ENCODE measurements around the gene DNAAF1. TPM values are rescaled to one million over a fixed set of nuclear protein-coding genes. Genes with fewer than 3 reads are reported as not detected.

Gene DNAAF1
- total and polyA plus RNA-seq, 2 of the 8 experiments (the other 6 are each of a cell fraction or from before 2014, with no cell fraction given) = 0.09 to 0.15 TPM

DNA sequence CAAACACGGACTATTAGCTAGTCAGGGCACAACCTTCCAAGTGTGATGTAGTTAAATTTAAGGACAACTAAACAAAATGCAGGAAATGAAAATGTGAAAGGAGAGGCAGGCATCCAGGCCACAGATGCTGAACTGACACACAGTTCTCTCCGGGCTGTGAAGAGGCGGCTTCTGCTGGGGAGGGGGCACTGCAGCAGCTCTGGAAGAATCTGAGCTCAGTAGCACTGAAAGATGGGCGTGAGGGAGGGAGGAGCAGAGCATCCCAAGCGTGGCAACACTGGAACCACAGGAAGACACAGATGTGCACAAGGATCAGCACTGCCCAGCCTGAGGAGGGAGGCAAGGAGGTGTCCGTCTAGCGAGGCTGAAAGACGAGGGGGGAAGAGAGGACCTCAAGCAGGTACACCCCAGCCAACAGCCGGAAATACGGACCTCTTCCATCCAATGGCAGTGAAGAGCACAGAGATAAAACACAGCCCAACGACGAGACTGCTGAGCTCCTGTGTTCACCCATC, 39.8 kb upstream of the DNAAF1 start:
- H3K18ac ChIP-seq (ENCODE audit: extremely low read depth, low read length) = no peak overlapping the region
- no peak overlapping the region; a peak in 1 of 7 replicates for H3K9ac ChIP-seq (replicated peaks in 1 of 4; ENCODE audit: extremely low read depth in 1 of 4, low read depth in 3 of 4, low read length in 3 of 4)
- H2BK12ac ChIP-seq (ENCODE audit: low read depth, low read length) = no peak overlapping the region
- no peak overlapping the region for H2AK5ac ChIP-seq (ENCODE audit: low read depth, low read length)
- no peak overlapping the region for H4K5ac ChIP-seq (ENCODE audit: insufficient read length, low read depth, low read length)
- no peak overlapping the region for H3K14ac ChIP-seq (ENCODE audit: insufficient read length)
- no peak overlapping the region for H4K91ac ChIP-seq (replicated peaks; ENCODE audit: insufficient read length, low read length)
- CTCF ChIA-PET (ENCODE audit: partially characterized antibody) = interaction anchor here (0.6 to 5.1 kb wide), 6 partner anchors 19 to 170 kb away, joined by 3 to 27 read pairs (median 4); no protein-coding TSS in a partner anchor
- H3K4me1 ChIP-seq (replicated peaks in 1 of 4; ENCODE audit: control insufficient read depth in 3 of 4, insufficient read depth in 4 of 4, low read length in 3 of 4) = no peaks in the 10 kb centered on the region
- H2BK120ac ChIP-seq (replicated peaks; ENCODE audit: low read depth, low read length) = no peak overlapping the region
- no peak for TF ChIP-seq TAF7 (optimal IDR thresholded peaks at IDR 0.05; ENCODE audit: borderline replicate concordance, low read depth, low read length)
- TF ChIP-seq, protein P1, sequence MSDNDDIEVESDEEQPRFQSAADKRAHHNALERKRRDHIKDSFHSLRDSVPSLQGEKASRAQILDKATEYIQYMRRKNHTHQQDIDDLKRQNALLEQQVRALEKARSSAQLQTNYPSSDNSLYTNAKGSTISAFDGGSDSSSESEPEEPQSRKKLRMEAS (IDR thresholded peaks at IDR 0.05) = no peak
- TF ChIP-seq KDM1A (IDR thresholded peaks at IDR 0.05; ENCODE audit: borderline replicate concordance, low read length) = no peak
- peaks cover 8% of the 10 kb centered on the region; the same call in 1 of the 2 replicates for H3K79me1 ChIP-seq (ENCODE audit: low read depth, low read length)
- FAIRE-seq = no peak
- no peak overlapping the region for H2BK20ac ChIP-seq (ENCODE audit: low read length)
- H3K4me2 ChIP-seq (ENCODE audit: insufficient read depth in 1 of 2, low read depth in 2 of 2, low read length in 2 of 2) = no peak overlapping the region
- no peak overlapping the region for H3K27ac ChIP-seq (ENCODE audit: low read depth, low read length)
- peak overlapping the region; percentile 60; the same call in 1 of the 2 replicates for H2BK5ac ChIP-seq (ENCODE audit: low read depth, low read length)
- no peaks in the 10 kb centered on the region for H3K23me2 ChIP-seq (ENCODE audit: low read depth, low read length)
- peaks cover 7 to 88% of the 10 kb centered on the region in 2 experiments for H3K79me2 ChIP-seq (ENCODE audit: control insufficient read depth in 1 of 2, insufficient read depth in 2 of 2, low read length in 2 of 2)
- H3K27me3 ChIP-seq (replicated peaks in 1 of 4; ENCODE audit: control insufficient read depth in 3 of 4, extremely low read depth in 1 of 4, insufficient read depth in 3 of 4, low read length in 3 of 4) = peaks cover 0 to 1% (median 0%) of the 10 kb centered on the region in 4 experiments; a peak in 1 of 7 replicates
- H4K20me1 ChIP-seq (replicated peaks in 1 of 2; ENCODE audit: control insufficient read depth in 1 of 2, insufficient read depth in 2 of 2, low read length in 2 of 2) = peaks cover 15 to 20% of the 10 kb centered on the region in 2 experiments
- H2AFZ ChIP-seq (ENCODE audit: low read length) = no peak overlapping the region
- WGBS, 2 experiments (ENCODE audit: extremely low coverage in 1 of 2, insufficient coverage in 1 of 2, insufficient read length in 1 of 2, insufficient replicate concordance in 2 of 2, low coverage in 1 of 2, low lambda C conversion rate in 2 of 2, missing lambda C conversion rate in 1 of 2) = 85% methylated on average over 12 of the region's 12 CpGs; no CpG with 5 or more reads in 1 of the 2 experiments
- POLR2A ChIA-PET (ENCODE audit: partially characterized antibody) = interaction anchor here (0.8 to 3.4 kb wide), 2 partner anchors 12 to 83 kb away, joined by 3 to 19 read pairs; partner anchors contain the start of gene MBTPS1
- no peak for DNase-seq (ENCODE audit: low read depth in 1 of 2, low spot score in 2 of 2)
- H3K4ac ChIP-seq (replicated peaks; ENCODE audit: insufficient read length, low read depth, low read length) = no peak overlapping the region
- no peak overlapping the region for H2BK15ac ChIP-seq (ENCODE audit: low read length)
- no peak overlapping the region for H4K8ac ChIP-seq (ENCODE audit: extremely low read depth, insufficient read depth, low read length)
- no peak overlapping the region for H3K56ac ChIP-seq (replicated peaks; ENCODE audit: insufficient read length, low read depth, low read length)
- no peaks in the 10 kb centered on the region for H3K9me3 ChIP-seq (ENCODE audit: insufficient read depth in 2 of 2, low read depth in 1 of 2, low read length in 1 of 2)
- H3K23ac ChIP-seq (ENCODE audit: insufficient read length) = no peak overlapping the region
- no peak overlapping the region for H3K4me3 ChIP-seq (ENCODE audit: extremely low read depth in 1 of 4, insufficient read depth in 2 of 4, low read depth in 3 of 4, low read length in 4 of 4)
- H3K36me3 ChIP-seq (ENCODE audit: control insufficient read depth in 2 of 4, insufficient read depth in 4 of 4, low read length in 3 of 4) = peaks cover 0 to 9% (median 2%) of the 10 kb centered on the region in 4 experiments; a peak in 4 of 8 replicates

Data from H1 (cell line).